ENCODE data around the gene CADM2. TPM values are rescaled to one million over a fixed set of nuclear protein-coding genes. Genes with fewer than 3 reads are reported as not detected.
"Not testable (repeated sequence)": the region's sequence is repeated elsewhere in the genome, so short reads cannot be mapped to it uniquely, and the experiment has no call there.

Gene CADM2
- total RNA-seq, 1 experiment from 2014 or later: 10.9 TPM

GRCh38 chr3:85120879-85121278 is 162.1 kb downstream of the CADM2 start:
- Histone ChIP-seq H3K27ac (ENCODE audit: insufficient read length, low read depth, low read length) (no peak overlapping the region), H2AFZ (ENCODE audit: low read length) (no peak overlapping the region), H2BK15ac (ENCODE audit: low read depth, low read length) (no peak overlapping the region), H3K4me1 (ENCODE audit: insufficient read depth, low read length) (peaks cover 3% of the 10 kb centered on the region; the same call in 1 of the 2 replicates), H3K23ac (ENCODE audit: insufficient read length, low read depth, low read length) (no peak overlapping the region), H3K27me3 (ENCODE audit: insufficient read depth, low read length) (no peaks in the 10 kb centered on the region), H4K20me1 (ENCODE audit: control insufficient read depth, insufficient read depth, insufficient read length) (no peaks in the 10 kb centered on the region), H3K18ac (ENCODE audit: insufficient read length, low read depth, low read length) (no peak overlapping the region), H2BK20ac (ENCODE audit: low read depth, low read length, poor library complexity, severe bottlenecking) (no peak overlapping the region), H3K56ac (ENCODE audit: insufficient read length, low read depth, low read length) (no peak overlapping the region), H3K79me2 (ENCODE audit: insufficient read depth, low read length) (no peaks in the 10 kb centered on the region), H2AK5ac (ENCODE audit: insufficient read length, low read length) (no peak overlapping the region), H3K4ac (ENCODE audit: low read depth, low read length) (no peak overlapping the region), H2BK5ac (ENCODE audit: insufficient read length, low read length) (no peak overlapping the region), H2BK12ac (ENCODE audit: insufficient read length, low read depth, low read length) (no peak overlapping the region), H3K79me1 (ENCODE audit: insufficient read depth, low read depth, low read length, poor library complexity, severe bottlenecking) (no peaks in the 10 kb centered on the region), H3K9me3 (ENCODE audit: control insufficient read depth, low read depth, low read length) (no peaks in the 10 kb centered on the region), H2BK120ac (ENCODE audit: low read depth, low read length, poor library complexity, severe bottlenecking) (no peak overlapping the region), H3K4me2 (ENCODE audit: insufficient read depth, insufficient read length, low read length) (no peak overlapping the region), H4K5ac (ENCODE audit: insufficient read length, low read depth, low read length) (no peak overlapping the region), H4K8ac (replicated peaks; ENCODE audit: insufficient read length, low read depth, low read length) (no peak overlapping the region), H3T11ph (ENCODE audit: low read length) (no peak overlapping the region), H3K23me2 (ENCODE audit: insufficient read length, low read depth, low read length, poor library complexity, severe bottlenecking) (no peaks in the 10 kb centered on the region), H4K91ac (ENCODE audit: insufficient read length, low read depth, low read length) (no peak overlapping the region), H3K9ac (ENCODE audit: extremely low read depth, insufficient read length, low read length) (no peak overlapping the region), H3K14ac (ENCODE audit: insufficient read depth, low read length) (no peak overlapping the region)
- H3K4me1 Mint-ChIP-seq: peaks cover 12 to 14% of the 10 kb centered on the region in 2 experiments
- no peak for TF ChIP-seq CTCF (conservative IDR thresholded peaks at IDR 0.05)
- H3K4me3 Mint-ChIP-seq: no peak overlapping the region
- H3K27ac Mint-ChIP-seq: no peak overlapping the region
- DNase-seq: no peak
- no CpG with 5 or more reads among the region's 2 CpGs for WGBS (ENCODE audit: extremely low coverage, insufficient read length, low lambda C conversion rate)
- H3K36me3 Mint-ChIP-seq (ENCODE audit: insufficient read depth in 1 of 3, low read depth in 3 of 3): peaks cover 7 to 14% (median 14%) of the 10 kb centered on the region in 3 experiments; a peak in 6 of 7 replicates
- H3K9me3 Mint-ChIP-seq: peaks cover 5 to 14% of the 10 kb centered on the region in 2 experiments; a peak in 4 of 5 replicates
- peaks cover 1% of the 10 kb centered on the region; the same call in 1 of the 2 replicates for H3K27me3 Mint-ChIP-seq (ENCODE audit: low read depth)

GRCh38 chr3:85132864-85133263 is 174.1 kb downstream of the CADM2 start:
- not testable (repeated sequence) for H3K27me3 ChIP-seq (ENCODE audit: insufficient read depth, low read length); H3K4ac ChIP-seq (ENCODE audit: low read depth, low read length); H3K18ac ChIP-seq (ENCODE audit: insufficient read length, low read depth, low read length); H2AFZ ChIP-seq (ENCODE audit: low read length); H2BK20ac ChIP-seq (ENCODE audit: low read depth, low read length, poor library complexity, severe bottlenecking); H3K14ac ChIP-seq (ENCODE audit: insufficient read depth, low read length); H3K79me2 ChIP-seq (ENCODE audit: insufficient read depth, low read length); DNase-seq; H3K27ac ChIP-seq (ENCODE audit: insufficient read length, low read depth, low read length); H4K8ac ChIP-seq (replicated peaks; ENCODE audit: insufficient read length, low read depth, low read length); H3T11ph ChIP-seq (ENCODE audit: low read length); H3K4me1 ChIP-seq (ENCODE audit: insufficient read depth, low read length); H4K91ac ChIP-seq (ENCODE audit: insufficient read length, low read depth, low read length); H2BK120ac ChIP-seq (ENCODE audit: low read depth, low read length, poor library complexity, severe bottlenecking); H3K23me2 ChIP-seq (ENCODE audit: insufficient read length, low read depth, low read length, poor library complexity, severe bottlenecking); H3K4me2 ChIP-seq (ENCODE audit: insufficient read depth, insufficient read length, low read length); H2BK12ac ChIP-seq (ENCODE audit: insufficient read length, low read depth, low read length); H2BK15ac ChIP-seq (ENCODE audit: low read depth, low read length); H3K79me1 ChIP-seq (ENCODE audit: insufficient read depth, low read depth, low read length, poor library complexity, severe bottlenecking); H2AK5ac ChIP-seq (ENCODE audit: insufficient read length, low read length); H2BK5ac ChIP-seq (ENCODE audit: insufficient read length, low read length); H3K23ac ChIP-seq (ENCODE audit: insufficient read length, low read depth, low read length); H4K5ac ChIP-seq (ENCODE audit: insufficient read length, low read depth, low read length); H4K20me1 ChIP-seq (ENCODE audit: control insufficient read depth, insufficient read depth, insufficient read length); H3K36me3 Mint-ChIP-seq (ENCODE audit: insufficient read depth in 1 of 3, low read depth in 3 of 3); H3K9ac ChIP-seq (ENCODE audit: extremely low read depth, insufficient read length, low read length); H3K4me1 Mint-ChIP-seq; H3K4me3 Mint-ChIP-seq; H3K56ac ChIP-seq (ENCODE audit: insufficient read length, low read depth, low read length); H3K9me3 ChIP-seq (ENCODE audit: control insufficient read depth, low read depth, low read length); H3K9me3 Mint-ChIP-seq; H3K27me3 Mint-ChIP-seq (ENCODE audit: low read depth)
- H3K27ac Mint-ChIP-seq: peak overlapping the region in 2 of 3 experiments; percentile 17 to 65; a peak in 4 of 7 replicates
- no CpG with 5 or more reads among the region's 13 CpGs for WGBS (ENCODE audit: extremely low coverage, insufficient read length, low lambda C conversion rate)

All from H9 (cell line).